COLO668 (cell line): Measurements from ENCODE around the gene FAM98B.

ENCODE experiments used
- DNase-seq: peaks from one replicate; lab custom pipeline; 2025; ENCODE audit not compliant: unreplicated experiment; lab: John Stamatoyannopoulos, UW

The FAM98B gene

DNA sequence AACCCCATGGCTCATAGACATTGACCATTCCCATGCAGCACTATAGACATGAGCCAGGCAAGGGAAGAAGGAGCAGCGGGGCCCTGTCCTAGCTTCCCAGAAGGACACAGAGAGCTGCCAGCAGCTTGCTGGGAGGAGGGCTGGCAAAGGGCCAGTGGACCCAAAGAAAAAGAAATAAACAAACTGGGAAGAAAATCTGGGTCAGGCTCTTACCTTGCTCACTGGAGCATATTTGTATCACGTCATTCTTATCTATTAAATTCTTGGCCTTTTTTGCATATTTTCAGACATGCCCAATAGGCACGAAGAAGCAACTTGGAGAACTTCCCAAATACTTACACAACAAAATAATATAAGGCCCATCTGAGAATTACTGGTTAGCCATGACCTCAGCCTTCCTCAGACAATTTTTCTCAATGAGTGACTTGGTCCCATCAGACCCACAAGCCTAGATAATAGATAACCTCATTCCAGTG, 82.3 kb downstream of the FAM98B start:
- DNase-seq = no peak
